Prostate gland (tissue), 2 donors: Measurements from ENCODE around the gene GNRH2. TPM values are rescaled to one million over a fixed set of nuclear protein-coding genes. Genes with fewer than 3 reads are reported as not detected.

Experiments used
- DNase-seq: peaks from one replicate; pipeline ENCODE4 v3.0.0-alpha.2; 2019; ENCODE audit warnings: low spot score
- H3K27ac ChIP-seq, 2 donors: fragments of 200-600 bp; sonication (generic); 2 replicates each; pipeline ENCODE4 v1.5.1; 2017 to 2019
- H3K27me3 ChIP-seq: fragments of 200-600 bp; sonication (generic); replicated peaks from 2 replicates; pipeline ENCODE4 v1.5.1; 2019; ENCODE audit not compliant: insufficient read depth
- H3K36me3 ChIP-seq, 2 donors: fragments of 200-600 bp; sonication (generic); 1 replicate in 1 of 2; 2 replicates in 1 of 2; pipeline versions ENCODE4 v1.5.1 to v1.8.1; 2017 to 2019
- H3K4me1 ChIP-seq: fragments of 200-600 bp; sonication (generic); replicated peaks from 2 replicates; pipeline ENCODE4 v1.5.1; 2019
- H3K4me3 ChIP-seq, 2 donors: fragments of 200-600 bp; sonication (generic); 2 replicates each; pipeline ENCODE4 v1.5.1; 2017 to 2019
- H3K9me3 ChIP-seq: fragments of 200-600 bp; sonication (generic); 2 replicates; pipeline ENCODE4 v1.5.1; 2017
- CTCF ChIP-seq, 4 experiments: fragments of 200-600 bp in 2 of 4; fragments of 450-650 bp in 2 of 4; sonication (generic) in 2 of 4; IDR thresholded peaks; 1 replicate in 3 of 4; 2 replicates in 1 of 4; pipeline ENCODE4 v1.5.1; 2016 to 2019; ENCODE audit warnings: antibody characterized with exemption in 4 of 4, mild to moderate bottlenecking in 2 of 4, moderate library complexity in 2 of 4
- POLR2A ChIP-seq: fragments of 450-650 bp; IDR thresholded peaks from one replicate; pipeline ENCODE4 v1.6.1; 2016; ENCODE audit warnings: antibody characterized with exemption, mild to moderate bottlenecking
- POLR2AphosphoS5 ChIP-seq: sonication (generic); formaldehyde crosslinking; IDR thresholded peaks from one replicate; pipeline ENCODE4 v1.6.1; 2017; ENCODE audit warnings: antibody characterized with exemption
- WGBS: methylation state at CpG from one replicate; pipeline ENCODE4 v1.1.5; 2018; 5-methylcytosine and 5-hydroxymethylcytosine counted together
- intact Hi-C: fragments of 100-400 bp; cut with DNase I; formaldehyde crosslinking; loops from one replicate; pipeline ENCODE4 v1.14.2; 2022
- total RNA-seq, 2 donors: library from RNA; depleted of rRNA; stranded (reverse); fragments of >200 nt; gene quantifications; one replicate each; pipeline ENCODE4 v1.1.0, GENCODE V29; 2016

GNRH2 gene
- total RNA-seq, 2 donors from 2014 or later: not detected

- Histone ChIP-seq H3K4me1 (peaks cover 13% of the 10 kb centered on the region), H3K4me3 (peak within 1 kb of the TSS; percentile 83 to 93), H3K36me3 (no peaks in the 10 kb centered on the region), H3K27me3 (no peaks in the 10 kb centered on the region), H3K9me3 (no peaks in the 10 kb centered on the region), H3K27ac (peak within 1 kb of the TSS; percentile 90 to 96)
- TF ChIP-seq POLR2AphosphoS5: peak; percentile 77
- TF ChIP-seq CTCF (IDR thresholded peaks at IDR 0.05): peak in 2 of 4 experiments; percentile 10 to 13
- TF ChIP-seq POLR2A: peak; percentile 55
- WGBS: under 1% methylated on average over 79 of the region's 104 CpGs
- intact Hi-C loops: no loop called here
- peak; percentile 90 for DNase-seq
These were observed 2.6 kb downstream of the GNRH2 start, which contains the start of gene MRPS26 for GRCh38 chr20:3045816-3046676. MRPS26 (plus strand) TSS chr20:3046052; CDS start chr20:3046069, 17 bp downstream.

GRCh38 chr20:3046677-3047462 is 3.4 kb downstream of the GNRH2 start:
- Histone ChIP-seq H3K4me3 (peak overlapping the region; percentile 83 to 93), H3K27ac (peak overlapping the region; percentile 90 to 96)
- 34% methylated on average over 38 of the region's 39 CpGs for WGBS

GRCh38 chr20:3047486-3048419 is 4.3 kb downstream of the GNRH2 start:
- H3K27me3 ChIP-seq: no peaks in the 10 kb centered on the region
- TF ChIP-seq CTCF (IDR thresholded peaks at IDR 0.05): no peak
- TF ChIP-seq POLR2A: no peak
- TF ChIP-seq POLR2AphosphoS5: no peak
- intact Hi-C loops: no loop called here
- H3K4me3 ChIP-seq: no peak overlapping the region
- no peaks in the 10 kb centered on the region for H3K9me3 ChIP-seq
- H3K27ac ChIP-seq: no peak overlapping the region
- H3K36me3 ChIP-seq: no peaks in the 10 kb centered on the region
- 74% methylated on average over 13 of the region's 14 CpGs for WGBS
- DNase-seq: no peak
- peaks cover 7% of the 10 kb centered on the region for H3K4me1 ChIP-seq

More at GRCh38 chr20:3046677-3047462, 3.4 kb downstream of the GNRH2 start:
- peaks cover 8% of the 10 kb centered on the region for H3K4me1 ChIP-seq
- peak; percentile 24 for DNase-seq
- H3K36me3 ChIP-seq: no peaks in the 10 kb centered on the region
- TF ChIP-seq POLR2A: no peak
- intact Hi-C loops: no loop called here
- no peaks in the 10 kb centered on the region for H3K9me3 ChIP-seq
- H3K27me3 ChIP-seq: no peaks in the 10 kb centered on the region

GRCh38 chr20:3051385-3052019 is 8.1 kb downstream of the GNRH2 start:
- DNase-seq: no peak
- no peak overlapping the region for H3K27ac ChIP-seq
- intact Hi-C loops: loop anchor here (10.0 kb wide), 1 partner anchor 263 kb away; no protein-coding TSS in a partner anchor
- no peaks in the 10 kb centered on the region for H3K36me3 ChIP-seq
- H3K27me3 ChIP-seq: no peaks in the 10 kb centered on the region
- H3K4me1 ChIP-seq: peaks cover 7% of the 10 kb centered on the region
- H3K9me3 ChIP-seq: no peaks in the 10 kb centered on the region
- H3K4me3 ChIP-seq: no peak overlapping the region
- TF ChIP-seq POLR2A (no peak), POLR2AphosphoS5 (no peak), CTCF (IDR thresholded peaks at IDR 0.05) (no peak)
- WGBS: 69% methylated on average over 7 of the region's 7 CpGs
